Tibial artery (tissue), 4 donors: ENCODE measurements around the gene CRYGA.

ENCODE experiments used
- DNase-seq, 2 donors: peaks; one replicate each; pipeline ENCODE4 v3.0.0-alpha.2; 2019
- H3K27ac ChIP-seq, 2 donors: fragments of 200-600 bp; sonication (generic) in 1 of 2; 1 replicate in 1 of 2; 2 replicates in 1 of 2; pipeline ENCODE4 v1.5.1; 2018 to 2019; ENCODE audit warnings: mild to moderate bottlenecking in 1 of 2
- H3K27me3 ChIP-seq, 2 donors: fragments of 200-600 bp; sonication (generic) in 1 of 2; one replicate each; pipeline versions ENCODE4 v1.5.1 to v1.6.0; 2016 to 2019
- H3K36me3 ChIP-seq, 3 donors: fragments of 200-600 bp; sonication (generic) in 2 of 3; one replicate each; pipeline ENCODE4 v1.5.1; 2016 to 2019; ENCODE audit warnings: mild to moderate bottlenecking in 2 of 3
- H3K4me1 ChIP-seq, 4 donors: fragments of 200-600 bp; sonication (generic) in 2 of 4; 1 replicate in 3 of 4; 2 replicates in 1 of 4; pipeline ENCODE4 v1.5.1; 2016 to 2019
- H3K4me3 ChIP-seq, 2 donors: fragments of 200-600 bp; sonication (generic) in 1 of 2; 1 replicate in 1 of 2; 2 replicates in 1 of 2; pipeline ENCODE4 v1.5.1; 2018 to 2019; ENCODE audit warnings: mild to moderate bottlenecking in 2 of 2
- H3K9me3 ChIP-seq, 3 donors: fragments of 200-600 bp; sonication (generic) in 1 of 3; one replicate each; pipeline ENCODE4 v1.5.1; 2016 to 2019
- CTCF ChIP-seq, 2 experiments: fragments of 200-600 bp in 1 of 2; fragments of 450-650 bp in 1 of 2; IDR thresholded peaks; one replicate each; pipeline ENCODE4 v1.5.1; 2017 to 2019; ENCODE audit warnings: antibody characterized with exemption in 2 of 2, mild to moderate bottlenecking in 1 of 2, moderate library complexity in 1 of 2
- intact Hi-C: fragments of 100-400 bp; cut with DNase I; formaldehyde crosslinking; loops from one replicate; pipeline ENCODE4 v1.15.0; 2023; ENCODE audit warnings: low total_unique reads

Gene CRYGA

GRCh38 chr2:208163489-208163888 lies at the start of gene CRYGA:
Gene CRYGA, minus strand, starts transcription at chr2:208163589. Its CDS starts 33 bp downstream, at chr2:208163556.
- intact Hi-C loops: no loop called here
- H3K9me3 ChIP-seq: no peaks in the 10 kb centered on the region

GRCh38 chr2:208210688-208211451 lies 47.5 kb upstream of the CRYGA start:
- Histone ChIP-seq H3K27ac (no peak overlapping the region), H3K36me3 (no peaks in the 10 kb centered on the region), H3K27me3 (no peaks in the 10 kb centered on the region), H3K4me1 (no peaks in the 10 kb centered on the region), H3K4me3 (no peak overlapping the region), H3K9me3 (no peaks in the 10 kb centered on the region)
- no peak for TF ChIP-seq CTCF (IDR thresholded peaks at IDR 0.05)
- DNase-seq: no peak
- intact Hi-C loops: no loop called here

More at GRCh38 chr2:208163489-208163888, at the start of gene CRYGA:
- no peak for DNase-seq
- Histone ChIP-seq H3K36me3 (no peaks in the 10 kb centered on the region), H3K4me3 (no peak within 1 kb of the TSS), H3K27me3 (no peaks in the 10 kb centered on the region), H3K4me1 (no peaks in the 10 kb centered on the region), H3K27ac (no peak within 1 kb of the TSS)
- TF ChIP-seq CTCF (IDR thresholded peaks at IDR 0.05): no peak

- Histone ChIP-seq H3K36me3 (no peaks in the 10 kb centered on the region), H3K27ac (no peak overlapping the region), H3K9me3 (no peaks in the 10 kb centered on the region), H3K27me3 (no peaks in the 10 kb centered on the region), H3K4me3 (no peak overlapping the region), H3K4me1 (no peaks in the 10 kb centered on the region)
- DNase-seq: no peak
- no peak for TF ChIP-seq CTCF (IDR thresholded peaks at IDR 0.05)
- intact Hi-C loops: no loop called here
Measured at GRCh38 chr2:208208335-208209085, 45.1 kb upstream of the CRYGA start.

- no peak for DNase-seq
- no peak overlapping the region for H3K27ac ChIP-seq
- intact Hi-C loops: no loop called here
- H3K27me3 ChIP-seq: no peaks in the 10 kb centered on the region
- no peaks in the 10 kb centered on the region for H3K9me3 ChIP-seq
- H3K4me3 ChIP-seq: no peak overlapping the region
- no peaks in the 10 kb centered on the region for H3K36me3 ChIP-seq
- no peaks in the 10 kb centered on the region for H3K4me1 ChIP-seq
- TF ChIP-seq CTCF (IDR thresholded peaks at IDR 0.05): no peak
Measured at GRCh38 chr2:208207769-208208168, 44.4 kb upstream of the CRYGA start.

- H3K27ac ChIP-seq: no peak overlapping the region
- peaks cover 0 to 2% of the 10 kb centered on the region in 2 donors for H3K27me3 ChIP-seq
- intact Hi-C loops: no loop called here
- TF ChIP-seq CTCF (IDR thresholded peaks at IDR 0.05): no peak
- no peaks in the 10 kb centered on the region for H3K9me3 ChIP-seq
- H3K4me3 ChIP-seq: no peak overlapping the region
- no peaks in the 10 kb centered on the region for H3K36me3 ChIP-seq
- no peaks in the 10 kb centered on the region for H3K4me1 ChIP-seq
- DNase-seq: no peak
Measured at GRCh38 chr2:208204166-208204565, 40.8 kb upstream of the CRYGA start.
